KOPT-K1 (cell line): ENCODE results near the gene HIRA.
"Not testable (repeated sequence)": the region's sequence is repeated elsewhere in the genome, so short reads cannot be mapped to it uniquely, and the experiment has no call there.

Experiments used
- H3K27ac ChIP-seq: fragments of 200-600 bp; sonication (generic); 2 replicates; pipeline ENCODE4 v1.5.1; 2016; ENCODE audit warnings: antibody characterized with exemption, mild to moderate bottlenecking, low read depth, low read length; ENCODE audit not compliant: poor library complexity, severe bottlenecking
- H3K36me3 ChIP-seq: fragments of 200-600 bp; sonication (generic); 2 replicates; pipeline ENCODE4 v1.5.1; 2017; ENCODE audit warnings: antibody characterized with exemption, mild to moderate bottlenecking, low read length, moderate library complexity; ENCODE audit not compliant: insufficient read depth
- H3K9me3 ChIP-seq: fragments of 200-600 bp; sonication (generic); 2 replicates; pipeline ENCODE4 v1.5.1; 2017; ENCODE audit warnings: antibody characterized with exemption, low read length, mild to moderate bottlenecking; ENCODE audit not compliant: insufficient read depth, poor library complexity, severe bottlenecking

HIRA gene

DNA sequence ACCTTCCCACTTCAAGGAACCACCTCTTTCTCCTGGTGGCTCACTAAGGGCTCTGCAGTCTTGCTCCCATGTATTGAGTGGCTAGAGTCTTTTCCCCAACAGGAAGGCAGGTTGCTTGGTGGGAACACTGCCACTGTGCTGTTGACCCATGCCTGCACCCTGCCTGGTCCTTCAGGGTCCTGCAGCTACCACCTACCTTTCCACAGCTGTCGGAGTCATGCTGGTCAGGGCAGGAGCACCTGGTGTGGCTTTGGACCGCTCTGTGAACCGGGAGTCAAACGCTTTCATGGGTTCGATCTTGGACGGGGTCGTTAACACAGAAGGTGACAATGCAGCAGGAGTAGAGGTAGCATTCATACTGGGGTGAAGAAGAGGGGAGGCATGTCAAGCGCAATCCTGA, 56.1 kb downstream of the HIRA start:
- Histone ChIP-seq H3K9me3 (no peaks in the 10 kb centered on the region), H3K27ac (no peak overlapping the region), H3K36me3 (peaks cover 96% of the 10 kb centered on the region)

DNA sequence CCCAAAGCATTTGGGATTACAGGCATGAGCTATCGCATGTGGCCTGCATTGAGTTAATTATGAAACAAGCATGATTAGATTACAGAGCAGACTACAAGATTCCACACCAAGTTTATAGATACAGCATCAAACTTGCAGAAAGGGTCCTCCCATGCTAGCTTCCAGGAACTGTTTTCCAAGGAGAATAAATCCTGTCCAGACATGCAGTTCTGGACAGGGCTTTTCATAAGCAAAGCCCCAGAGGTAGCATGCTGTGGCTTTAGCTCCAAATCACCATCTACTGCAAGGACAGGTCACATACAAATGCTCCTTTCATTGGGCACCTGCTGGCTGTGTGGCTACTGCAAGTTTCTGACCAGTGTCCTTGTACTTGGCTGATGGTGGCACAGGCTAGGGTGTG, 57.1 kb downstream of the HIRA start:
- Histone ChIP-seq H3K27ac (no peak overlapping the region), H3K36me3 (peaks cover 97% of the 10 kb centered on the region), H3K9me3 (no peaks in the 10 kb centered on the region)

GRCh38 chr22:19373450-19373849, 58.1 kb downstream of the HIRA start:
- H3K9me3 ChIP-seq, result no peaks in the 10 kb centered on the region
- no peak overlapping the region for H3K27ac ChIP-seq
- peaks cover 99% of the 10 kb centered on the region for H3K36me3 ChIP-seq

DNA sequence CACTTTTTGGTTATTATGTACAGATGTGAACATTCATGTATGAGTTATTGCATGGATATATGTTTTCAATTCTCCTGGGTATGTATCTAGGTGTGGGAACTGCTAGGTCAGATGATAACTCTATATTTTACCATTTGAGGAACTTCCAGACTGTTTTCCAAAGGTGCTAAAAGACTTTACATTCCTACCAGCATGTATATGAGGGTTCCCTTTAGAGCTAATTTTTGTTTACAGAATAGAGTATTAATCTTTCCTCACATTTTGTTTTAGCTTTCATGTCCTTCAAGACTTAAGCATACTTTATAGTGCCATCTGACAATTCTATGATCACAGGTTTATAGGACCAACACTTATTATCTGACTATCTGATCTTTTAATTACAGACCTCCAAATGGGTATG, 59.6 kb downstream of the HIRA start:
- no peak overlapping the region for H3K27ac ChIP-seq
- H3K36me3 ChIP-seq, result peaks cover 99% of the 10 kb centered on the region
- no peaks in the 10 kb centered on the region for H3K9me3 ChIP-seq

DNA sequence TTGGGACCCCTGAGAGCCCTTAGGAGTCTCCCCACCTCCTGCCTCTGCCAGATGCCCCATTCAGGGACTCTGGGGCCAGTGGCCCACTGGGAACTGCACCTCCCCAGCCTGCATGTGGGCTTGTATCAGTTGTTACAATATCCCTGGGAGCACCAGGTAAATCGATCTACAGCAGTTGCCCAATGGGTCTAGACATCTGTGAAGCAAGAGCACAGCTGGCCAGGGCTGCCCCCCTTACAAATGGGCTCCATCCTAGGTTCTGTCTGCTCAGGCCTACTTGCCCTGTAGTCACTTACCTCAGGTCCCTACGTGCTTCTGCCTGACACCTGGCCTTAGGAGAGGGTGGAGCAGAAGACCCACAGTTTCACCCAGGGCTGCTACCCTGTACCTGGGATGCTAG, 62.7 kb downstream of the HIRA start:
- H3K27ac ChIP-seq, result no peak overlapping the region
- H3K9me3 ChIP-seq, result no peaks in the 10 kb centered on the region
- H3K36me3 ChIP-seq, result peaks cover 97% of the 10 kb centered on the region

DNA sequence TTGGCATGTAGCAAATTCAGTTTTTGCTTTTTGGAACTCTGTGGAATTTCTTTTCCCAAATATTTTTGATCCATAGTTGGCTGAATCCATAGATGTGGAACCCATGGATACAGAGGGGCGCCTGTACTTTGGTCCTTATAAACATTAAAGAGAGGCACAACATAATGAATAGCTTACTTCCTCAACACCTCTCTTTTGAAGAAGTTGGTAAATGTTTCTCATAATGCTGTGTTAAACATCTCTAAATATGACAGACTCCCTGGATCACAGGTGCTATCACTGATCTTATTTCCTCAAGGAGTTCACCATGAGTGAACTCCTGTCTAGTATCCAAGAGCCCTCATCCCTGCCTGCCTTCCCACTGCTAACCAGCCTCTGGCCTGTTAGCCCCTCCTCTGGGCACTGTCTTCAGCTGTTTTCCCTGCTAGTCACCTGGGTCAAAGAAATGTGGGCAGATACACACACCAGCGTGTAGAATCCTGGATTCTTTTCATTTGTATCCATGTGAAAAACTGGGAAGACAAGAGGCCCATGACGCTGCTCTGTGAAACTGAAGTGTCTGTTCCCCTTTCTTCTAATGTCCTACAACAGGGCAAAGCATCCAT, 63.7 kb downstream of the HIRA start:
- Histone ChIP-seq H3K9me3 (no peaks in the 10 kb centered on the region), H3K36me3 (peaks cover 97% of the 10 kb centered on the region), H3K27ac (no peak overlapping the region)

DNA sequence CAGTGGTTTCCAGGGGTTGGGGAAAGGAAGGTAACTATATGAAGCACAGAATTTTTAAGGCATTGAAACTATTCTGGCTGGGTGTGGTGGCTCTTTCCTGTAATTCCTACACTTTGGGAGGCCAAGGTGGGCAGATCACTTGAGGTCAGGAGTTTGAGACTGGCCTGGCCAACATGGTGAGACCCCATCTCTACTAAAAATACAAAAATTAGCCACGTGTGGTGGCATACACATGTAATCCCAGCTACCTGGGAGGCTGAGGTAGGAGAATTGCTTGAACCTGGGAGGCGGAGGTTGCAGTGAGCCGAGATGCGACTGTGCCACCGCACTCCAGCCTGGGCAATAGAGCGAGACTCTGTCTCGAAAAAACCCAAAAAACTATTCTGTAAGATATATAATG, 68.0 kb downstream of the HIRA start:
- not testable (repeated sequence) for H3K27ac ChIP-seq, H3K9me3 ChIP-seq
- H3K36me3 ChIP-seq, result peaks cover 98% of the 10 kb centered on the region

DNA sequence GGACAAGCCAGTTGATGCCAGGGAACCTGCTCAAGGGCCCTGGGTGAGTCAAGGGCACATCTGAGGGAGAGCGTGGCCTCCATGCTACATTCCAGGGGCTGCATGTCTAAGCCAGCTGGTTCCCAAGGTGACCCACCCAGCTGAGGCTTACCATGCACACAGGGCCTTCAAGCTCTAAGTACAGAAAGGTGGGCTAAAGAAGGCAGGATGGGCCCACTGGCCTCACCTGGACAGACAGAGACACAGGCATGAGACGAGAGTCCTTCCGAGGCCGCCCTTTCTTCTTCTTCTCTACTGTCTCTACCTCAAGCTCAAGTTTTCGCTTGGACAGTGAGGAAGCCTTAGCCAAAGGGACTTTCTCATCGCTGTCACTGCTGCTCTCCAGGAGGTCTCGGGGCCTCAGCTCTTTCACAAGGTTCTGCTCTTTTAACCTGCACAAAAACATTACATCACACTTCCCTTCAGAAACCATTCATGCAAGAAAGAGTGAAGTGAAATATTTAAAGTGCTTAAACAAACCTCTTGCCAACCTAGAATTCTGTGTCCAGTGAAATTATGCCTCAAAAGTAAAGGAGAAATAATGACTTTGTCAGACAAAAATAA, 69.9 kb downstream of the HIRA start:
- Histone ChIP-seq H3K9me3 (no peaks in the 10 kb centered on the region), H3K27ac (no peak overlapping the region), H3K36me3 (peaks cover 98% of the 10 kb centered on the region)

GRCh38 chr22:19360862-19361261, 70.7 kb downstream of the HIRA start:
- H3K27ac ChIP-seq, result no peak overlapping the region
- H3K9me3 ChIP-seq, result no peaks in the 10 kb centered on the region
- H3K36me3 ChIP-seq, result peaks cover 99% of the 10 kb centered on the region

DNA sequence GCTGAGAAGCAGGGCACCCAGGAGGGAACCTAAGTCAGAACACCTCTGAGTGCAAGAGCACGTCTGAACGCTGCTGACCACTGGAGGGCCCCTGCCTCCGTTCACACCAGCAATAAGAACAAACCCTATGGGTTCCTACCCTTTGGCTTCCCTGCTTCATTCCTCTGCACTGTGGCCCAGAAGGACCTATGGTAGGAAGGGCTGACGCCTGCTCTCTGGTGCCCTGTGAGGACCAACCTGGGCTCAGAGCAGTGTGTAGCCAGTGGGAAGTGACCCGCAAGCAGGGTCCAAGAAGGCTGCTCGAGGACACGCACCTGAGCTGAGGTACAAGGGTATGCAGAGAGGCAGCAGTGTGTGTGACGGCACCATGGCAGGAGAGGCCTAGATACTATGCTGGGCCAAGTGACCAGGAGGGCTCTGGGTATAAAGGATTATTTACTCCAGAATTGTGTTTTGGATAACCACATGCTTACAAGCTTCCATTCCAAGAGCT, 71.2 kb downstream of the HIRA start:
- H3K36me3 ChIP-seq, result peaks cover 100% of the 10 kb centered on the region
- no peak overlapping the region for H3K27ac ChIP-seq
- no peaks in the 10 kb centered on the region for H3K9me3 ChIP-seq

DNA sequence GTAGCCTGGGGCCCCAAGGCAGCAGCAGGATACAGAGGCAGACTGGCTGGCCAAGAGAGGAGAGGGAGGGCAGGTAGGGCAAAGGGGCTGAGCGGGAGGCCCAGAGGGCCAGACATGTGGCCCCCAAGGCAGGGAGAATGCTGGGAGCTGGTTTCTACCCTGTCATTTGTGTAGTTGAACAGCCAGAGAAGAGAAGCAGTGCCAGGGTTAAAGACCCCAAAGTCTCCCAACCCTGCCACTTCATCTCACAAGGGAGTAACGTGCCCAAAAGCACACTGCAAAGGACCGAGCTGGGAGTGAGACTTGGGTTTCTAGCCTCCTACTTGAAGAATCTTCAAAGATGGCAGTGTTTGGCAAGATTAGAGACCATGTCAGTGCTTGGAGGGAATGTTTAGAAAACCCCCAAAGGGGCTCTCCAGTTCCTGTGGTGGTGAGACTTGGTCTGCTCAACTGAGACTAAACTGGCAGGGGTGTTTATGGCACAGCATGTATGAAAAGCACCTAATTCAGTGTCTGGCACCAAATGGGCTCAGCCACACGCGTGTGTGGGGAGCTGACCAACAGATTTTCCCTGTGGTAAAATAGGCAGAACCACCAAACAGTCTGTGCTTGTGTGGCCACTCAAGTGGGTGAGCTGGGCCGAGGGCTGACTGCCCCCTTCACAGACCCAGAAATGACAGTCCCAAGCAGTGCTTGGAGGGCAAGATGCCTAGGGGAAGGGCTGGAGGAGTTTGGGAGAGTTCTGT, 71.8 kb downstream of the HIRA start:
- H3K9me3 ChIP-seq, result no peaks in the 10 kb centered on the region
- H3K36me3 ChIP-seq, result peaks cover 100% of the 10 kb centered on the region
- no peak overlapping the region for H3K27ac ChIP-seq

GRCh38 chr22:19358703-19359553, 72.6 kb downstream of the HIRA start:
- peaks cover 100% of the 10 kb centered on the region for H3K36me3 ChIP-seq
- H3K27ac ChIP-seq, result no peak overlapping the region
- no peaks in the 10 kb centered on the region for H3K9me3 ChIP-seq

DNA sequence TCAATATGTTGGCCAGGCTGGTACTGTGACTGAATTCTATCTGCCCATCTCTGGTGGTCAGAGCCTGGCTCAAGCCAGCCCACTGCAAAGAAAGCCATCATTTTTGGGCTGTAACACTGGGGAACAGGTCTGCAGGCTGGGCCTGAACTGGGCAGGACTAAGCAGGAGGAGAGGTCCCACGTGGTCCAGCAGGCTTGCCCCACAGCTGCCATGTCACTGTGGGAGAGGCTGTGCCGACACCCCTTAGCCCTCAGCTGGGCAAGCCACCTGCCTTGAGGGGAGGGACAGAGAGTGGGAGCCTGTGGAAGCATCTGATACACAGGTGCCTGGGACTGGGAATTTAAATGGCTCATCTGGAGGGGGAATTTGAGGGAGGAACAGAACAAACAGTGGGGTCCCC, 73.3 kb downstream of the HIRA start:
- no peaks in the 10 kb centered on the region for H3K9me3 ChIP-seq
- no peak overlapping the region for H3K27ac ChIP-seq
- peaks cover 100% of the 10 kb centered on the region for H3K36me3 ChIP-seq

DNA sequence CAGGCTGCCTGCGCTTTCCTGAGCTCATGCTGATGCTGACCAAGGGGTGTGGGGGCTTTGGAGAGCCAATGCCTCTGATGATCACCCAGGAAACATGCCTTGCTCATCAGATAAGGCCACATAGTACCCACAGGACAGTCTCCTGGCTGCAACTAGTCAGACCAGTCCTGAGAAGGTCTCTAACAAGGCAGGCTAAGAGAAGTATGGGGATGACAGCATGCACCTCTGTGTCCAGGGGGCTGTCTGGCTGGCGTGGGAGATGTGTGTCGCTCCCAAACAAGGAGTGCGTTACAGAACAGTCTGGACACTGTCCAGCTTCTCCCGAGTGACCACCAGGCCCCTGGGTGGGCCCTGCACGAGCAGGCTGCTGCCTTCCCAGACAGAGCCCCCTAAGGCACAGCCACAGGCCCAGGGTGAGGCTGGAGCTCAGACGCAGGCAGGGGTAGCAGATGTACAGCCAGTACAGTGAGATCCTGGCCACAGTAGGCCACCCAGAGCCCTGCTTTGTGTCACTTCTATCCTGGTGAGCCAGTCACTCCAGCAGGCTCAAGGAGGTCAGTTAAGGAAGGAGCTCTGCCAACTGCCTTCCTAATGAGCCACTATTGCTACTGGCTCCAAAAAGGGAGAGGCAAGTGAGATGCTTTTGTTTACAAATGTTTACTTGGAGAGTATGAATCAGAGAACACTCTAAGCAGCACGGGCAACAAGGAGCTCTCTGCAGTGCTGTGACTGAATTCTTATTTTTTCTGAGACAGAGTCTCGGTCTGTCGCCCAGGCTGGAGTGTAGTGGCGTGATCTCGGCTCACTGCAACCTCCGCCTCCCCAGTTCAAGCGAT, 74.0 kb downstream of the HIRA start:
- no peak overlapping the region for H3K27ac ChIP-seq
- H3K9me3 ChIP-seq, result no peaks in the 10 kb centered on the region
- H3K36me3 ChIP-seq, result peaks cover 100% of the 10 kb centered on the region
